HepG2 (cell line): Measurements from ENCODE around the gene GSK3B. TPM values are rescaled to one million over a fixed set of nuclear protein-coding genes. Genes with fewer than 3 reads are reported as not detected.

Experiments
- ATAC-seq: fragments of 200-7000 bp; cut with Tn5 transposase; 3 replicates; pipeline ENCODE4 v1.9.1; 2020; ENCODE audit warnings: mild to moderate bottlenecking, moderate library complexity
- BruUV-seq: library from RNA; stranded (reverse); fragments of 400-500 nt; replicated peaks from 2 replicates; lab custom pipeline; 2021; lab: Mats Ljungman, UMichigan
- CTCF ChIA-PET: fragments of 300-600 bp; formaldehyde crosslinking; extraction: SDS; loops from one replicate; lab custom pipeline; 2021; ENCODE audit warnings: low total read pairs, inconsistent platforms, low intra/inter-chr PET ratio; lab: Yijun Ruan, JAX
- POLR2A ChIA-PET: fragments of 350-600 bp; sonication (Branson Sonifier 250); formaldehyde crosslinking; loops from one replicate; lab custom pipeline; 2020; ENCODE audit warnings: antibody characterized with exemption, inconsistent platforms; lab: Yijun Ruan, JAX
- DNase-seq: peaks from one replicate; pipeline ENCODE4 v3.0.0-alpha.2; 2015; ENCODE audit warnings: low spot score
- FAIRE-seq: peaks from 3 replicates; lab custom pipeline; 2011; peaks lifted over from hg19 to GRCh38; lab: Jason Lieb, UNC
- H2AFZ ChIP-seq: one replicate; pipeline ENCODE4 v1.6.1; 2011; ENCODE audit warnings: low read length, inconsistent platforms
- H3K27ac ChIP-seq: fragments of 300-600 bp; 3 replicates; pipeline ENCODE4 v1.8.0; 2011; ENCODE audit warnings: mixed run types, mild to moderate bottlenecking, mixed read lengths, low read length, inconsistent platforms; ENCODE audit not compliant: insufficient read depth; ENCODE audit errors: extremely low read length
- H3K27me3 ChIP-seq, 2 experiments: fragments of 200-600 bp in 1 of 2; 2 replicates in 1 of 2; 3 replicates in 1 of 2; pipeline versions ENCODE4 v1.6.0 to v1.8.0; 2011; ENCODE audit warnings: low read length in 2 of 2, mild to moderate bottlenecking in 2 of 2, moderate library complexity in 2 of 2, inconsistent platforms in 1 of 2; ENCODE audit not compliant: insufficient read depth in 2 of 2, control insufficient read depth in 1 of 2
- H3K36me3 ChIP-seq, 2 experiments: fragments of 200-600 bp in 1 of 2; replicated peaks in 1 of 2; 2 replicates in 1 of 2; 3 replicates in 1 of 2; pipeline versions ENCODE4 v1.5.1 to v1.8.0; 2011; ENCODE audit warnings: low read length in 2 of 2, inconsistent platforms in 1 of 2; ENCODE audit not compliant: insufficient read depth in 2 of 2, control insufficient read depth in 1 of 2
- H3K4me1 ChIP-seq: 2 replicates; pipeline ENCODE4 v1.5.1; 2012; ENCODE audit warnings: low read length, inconsistent platforms; ENCODE audit not compliant: insufficient read depth
- H3K4me2 ChIP-seq: 2 replicates; pipeline ENCODE4 v1.6.0; 2011; ENCODE audit warnings: low read depth, low read length, inconsistent platforms
- H3K4me3 ChIP-seq, 3 experiments: fragments of 200-600 bp in 1 of 3; sonication (generic), shearing (Covaris generic) in 1 of 3; replicated peaks in 1 of 3; 2 replicates each; pipeline ENCODE4 v1.5.1; 2011 to 2016; ENCODE audit warnings: low read length in 3 of 3, inconsistent platforms in 2 of 3, low read depth in 2 of 3, mild to moderate bottlenecking in 2 of 3, control low read depth in 1 of 3, mixed read lengths in 1 of 3; ENCODE audit not compliant: insufficient read depth in 1 of 3
- H3K79me2 ChIP-seq: one replicate; pipeline ENCODE4 v1.6.1; 2011; ENCODE audit warnings: low read length, inconsistent platforms; ENCODE audit not compliant: insufficient read depth
- H3K9ac ChIP-seq: 2 replicates; pipeline ENCODE4 v1.6.0; 2011; ENCODE audit warnings: mild to moderate bottlenecking, low read depth, low read length, inconsistent platforms; ENCODE audit not compliant: insufficient read depth
- H3K9me3 ChIP-seq: 2 replicates; pipeline ENCODE4 v1.5.1; 2012; ENCODE audit warnings: mild to moderate bottlenecking, low read length
- H4K20me1 ChIP-seq: 2 replicates; pipeline ENCODE4 v1.6.0; 2011; ENCODE audit warnings: inconsistent platforms, mild to moderate bottlenecking, low read length, moderate library complexity; ENCODE audit not compliant: insufficient read depth
- GATAD2A ChIP-seq: IDR thresholded peaks from 2 replicates; pipeline ENCODE4 v1.6.1; 2016
- HOMEZ ChIP-seq: IDR thresholded peaks from 2 replicates; pipeline ENCODE4 v1.6.1; 2016; ENCODE audit warnings: low read depth
- NFE2 ChIP-seq: sonication (generic); formaldehyde crosslinking; IDR thresholded peaks from 2 replicates; pipeline ENCODE4 v1.4.0; 2020; ENCODE audit warnings: missing genetic modification reagents
- ZBTB43 ChIP-seq: sonication (generic); formaldehyde crosslinking; conservative IDR thresholded peaks from 2 replicates; pipeline ENCODE4 v1.4.0; 2020; ENCODE audit warnings: missing genetic modification reagents
- ZNF580 ChIP-seq: IDR thresholded peaks from 2 replicates; pipeline ENCODE4 v1.6.1; 2016; ENCODE audit warnings: low read depth, borderline replicate concordance
- ZNF639 ChIP-seq: conservative IDR thresholded peaks from 2 replicates; pipeline ENCODE4 v1.6.1; 2018; ENCODE audit warnings: missing genetic modification reagents
- WGBS: methylation state at CpG from one replicate; pipeline ENCODE4 v1.1.6; 2017; ENCODE audit warnings: low lambda C conversion rate; 5-methylcytosine and 5-hydroxymethylcytosine counted together
- in situ Hi-C: cut with HindIII; loops from 2 replicates; pipeline ENCODE4 v1.10.0; 2017; ENCODE audit warnings: low pct_unique_long_range_greater_than_20kb; ENCODE audit not compliant: extremely low pct_ligation_motif_present
- intact Hi-C: fragments of 100-400 bp; cut with micrococcal nuclease; formaldehyde crosslinking; loops from one replicate; pipeline ENCODE4 v1.10.0; 2022; ENCODE audit not compliant: unreplicated experiment
- polyA plus RNA-seq, 8 experiments: library from polyadenylated mRNA; depleted of rRNA in 3 of 8; stranded (reverse) in 7 of 8; unstranded in 1 of 8; fragments of >200 nt; fragmentation: Illumina TruSeq in 4 of 8; extraction: Trizol in 4 of 8; gene quantifications; 2 replicates each; pipeline versions ENCODE4 v1.2.1 to v1.2.3, GENCODE V29; 2011 to 2016; ENCODE audit warnings: low read depth in 4 of 8, missing spikeins in 1 of 8, mixed read lengths in 1 of 8; ENCODE audit not compliant: insufficient read depth in 1 of 8
- total RNA-seq, 5 experiments: library from RNA; depleted of rRNA; stranded (reverse); fragments of >200 nt; fragmentation: Illumina TruSeq; extraction: Trizol; gene quantifications; 2 replicates each; pipeline ENCODE4 v1.2.3, GENCODE V29; 2016; ENCODE audit warnings: low read depth in 1 of 5

GSK3B gene
- total and polyA plus RNA-seq, 2 of the 13 experiments (the other 11 are each of a cell fraction or from before 2014, with no cell fraction given) = 22.3 to 30.1 TPM

GRCh38 chr3:119884161-119884557 is 210.1 kb downstream of the GSK3B start:
- BruUV-seq = no TSS peak
- Histone ChIP-seq H3K79me2 (no peaks in the 10 kb centered on the region), H3K4me3 (no peak overlapping the region), H3K36me3 (peaks cover 0 to 4% of the 10 kb centered on the region in 2 experiments; a peak in 3 of 5 replicates), H3K27ac (peak overlapping the region; percentile 3), H3K4me1 (peaks cover 15% of the 10 kb centered on the region), H3K9me3 (0 out of 2 replicates have a peak, but pooled peaks cover 5% of the 10 kb centered on the region), H2AFZ (no peak overlapping the region), H3K4me2 (no peak overlapping the region), H3K27me3 (no peaks in the 10 kb centered on the region), H3K9ac (no peak overlapping the region), H4K20me1 (no peaks in the 10 kb centered on the region)
- ChIA-PET CTCF (no interaction called here), POLR2A (no interaction called here)
- 93% methylated on average over 4 of the region's 4 CpGs for WGBS
- in situ Hi-C loops (no loop called here), intact Hi-C loops (no loop called here)
- ATAC-seq = no peak
- TF ChIP-seq ZNF639 (CRISPR knock-in tag) (no peak), ZNF580 (CRISPR knock-in tag) (no peak), GATAD2A (CRISPR knock-in tag) (no peak), HOMEZ (no peak), NFE2 (CRISPR knock-in tag) (no peak), ZBTB43 (CRISPR knock-in tag) (no peak)
- DNase-seq = no peak
- no peak for FAIRE-seq
